ENCODE results near the gene MED15.

DNA sequence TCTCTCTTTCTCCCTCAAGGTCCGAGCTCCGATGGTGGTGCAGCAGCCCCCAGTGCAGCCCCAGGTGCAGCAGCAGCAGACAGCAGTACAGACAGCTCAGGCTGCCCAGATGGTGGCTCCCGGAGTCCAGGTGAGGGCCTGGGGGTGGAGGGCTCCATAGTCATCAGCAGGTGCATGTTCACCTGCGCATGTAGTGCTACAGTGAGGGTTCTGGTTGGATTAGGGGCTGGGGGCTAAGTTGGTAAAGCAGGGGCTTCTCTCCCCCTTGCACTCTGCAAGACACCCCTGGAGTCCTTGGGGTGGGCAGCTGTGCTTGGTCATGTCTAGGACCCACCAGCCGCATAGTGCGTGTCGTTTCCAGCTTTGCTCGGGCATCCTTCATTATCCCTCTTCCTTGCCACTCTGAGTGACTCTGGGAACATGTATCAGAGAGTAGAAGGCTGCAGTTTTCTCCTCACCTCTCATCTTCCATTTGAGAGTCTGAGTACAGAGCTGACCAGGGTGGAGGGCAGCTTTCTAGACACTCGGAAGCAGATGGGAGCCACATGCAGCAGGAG is 61.2 kb downstream of the MED15 start:
- TF ChIP-seq CTCF (IDR thresholded peaks at IDR 0.05): no peak
- TF ChIP-seq POLR2A (IDR thresholded peaks at IDR 0.05): no peak

Data from lower leg skin (tissue), 3 donors.